Left ventricle myocardium inferior (tissue), 1 donor: Measurements from ENCODE around the gene LBX2. TPM values are rescaled to one million over a fixed set of nuclear protein-coding genes. Genes with fewer than 3 reads are reported as not detected.
A peak's percentile ranks its signal among the peaks of the same experiment; 100 is the strongest.

Experiments
- DNase-seq: peaks from one replicate; pipeline ENCODE4 v3.0.0-alpha.2; 2020
- H3K27ac ChIP-seq: fragments of 200-600 bp; replicated peaks from 2 replicates; pipeline ENCODE4 v1.8.0; 2021
- H3K27me3 ChIP-seq: fragments of 200-600 bp; 2 replicates; pipeline ENCODE4 v1.8.0; 2021; ENCODE audit warnings: low read depth
- H3K36me3 ChIP-seq: fragments of 200-600 bp; 2 replicates; pipeline ENCODE4 v1.8.0; 2021
- H3K4me1 ChIP-seq: fragments of 200-600 bp; 2 replicates; pipeline ENCODE4 v1.8.0; 2021
- H3K4me3 ChIP-seq: fragments of 200-600 bp; 2 replicates; pipeline ENCODE4 v1.8.0; 2021; ENCODE audit warnings: mild to moderate bottlenecking, moderate library complexity
- H3K9me3 ChIP-seq: fragments of 200-600 bp; replicated peaks from 2 replicates; pipeline ENCODE4 v1.8.0; 2021
- intact Hi-C: fragments of 100-400 bp; cut with micrococcal nuclease; formaldehyde crosslinking; loops from one replicate; pipeline ENCODE4 v1.11.0; 2022
- total RNA-seq: library from RNA; stranded (reverse); fragmentation: NEBNext Ultra II Directional; extraction: Animal tissue kit (Norgen Biotek cat#: 25700); gene quantifications from one replicate; pipeline ENCODE4 v1.2.1, GENCODE V29; 2021
- TF ChIP-seq, protein P1 (sequence below): fragments of 200-600 bp; IDR thresholded peaks from 2 replicates; pipeline ENCODE4 v1.8.0; 2021; ENCODE audit warnings: antibody characterized with exemption, mild to moderate bottlenecking, borderline replicate concordance
- donor health status: DM: no; HTN: yes; CAD: no; lungs with severe emphysema.

Gene LBX2
- total RNA-seq, 1 donor from 2014 or later, result 0.25 TPM

DNA sequence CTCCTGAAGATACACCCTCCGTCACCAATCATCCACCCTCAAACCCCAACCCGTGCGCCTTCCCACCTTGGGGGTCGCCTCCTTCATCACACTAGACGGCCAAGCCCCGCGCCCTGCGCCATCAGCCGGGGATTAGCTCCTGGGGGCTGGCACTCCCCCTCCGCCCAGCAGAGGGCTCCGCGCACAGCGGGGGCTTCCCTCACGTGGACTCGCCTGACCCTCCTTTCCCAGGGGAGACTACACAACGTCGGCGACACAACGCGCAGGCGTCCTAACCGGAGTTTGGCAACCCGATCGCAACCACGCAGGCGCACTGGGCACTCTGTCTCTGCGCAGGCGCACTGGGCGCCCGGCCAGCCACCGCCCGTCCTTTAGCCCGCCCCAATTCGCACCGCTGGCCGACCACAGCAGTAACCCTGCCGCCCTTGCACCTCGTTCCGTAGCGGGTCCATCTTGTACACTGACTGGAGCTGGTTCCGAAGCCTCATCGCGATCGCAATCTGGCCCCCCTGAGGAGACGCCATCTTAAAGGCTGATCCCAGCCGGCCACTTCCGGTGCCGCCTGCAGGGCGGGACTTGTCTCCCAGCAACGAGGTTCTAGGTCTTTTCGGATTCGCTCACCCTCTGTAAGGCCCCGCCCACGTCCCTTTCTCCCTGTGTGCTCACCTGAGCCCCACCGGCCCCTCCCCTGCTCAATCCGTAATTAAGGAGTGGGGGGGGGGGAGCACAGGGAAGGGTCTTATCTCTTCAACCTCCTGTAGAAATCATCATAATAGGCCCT, 7.9 kb upstream of the LBX2 start, which contains the start of gene PCGF1:
PCGF1 (minus strand) TSS at position 551 of the 781 bp plus-strand sequence; CDS start at position 524, 27 bp downstream.
- H3K4me1 ChIP-seq, result peaks cover 60% of the 10 kb centered on the region
- peaks cover 21% of the 10 kb centered on the region for H3K36me3 ChIP-seq
- DNase-seq, result peak; percentile 100
- peak within 1 kb of the TSS; percentile 99 for H3K27ac ChIP-seq
- TF ChIP-seq, protein P1, sequence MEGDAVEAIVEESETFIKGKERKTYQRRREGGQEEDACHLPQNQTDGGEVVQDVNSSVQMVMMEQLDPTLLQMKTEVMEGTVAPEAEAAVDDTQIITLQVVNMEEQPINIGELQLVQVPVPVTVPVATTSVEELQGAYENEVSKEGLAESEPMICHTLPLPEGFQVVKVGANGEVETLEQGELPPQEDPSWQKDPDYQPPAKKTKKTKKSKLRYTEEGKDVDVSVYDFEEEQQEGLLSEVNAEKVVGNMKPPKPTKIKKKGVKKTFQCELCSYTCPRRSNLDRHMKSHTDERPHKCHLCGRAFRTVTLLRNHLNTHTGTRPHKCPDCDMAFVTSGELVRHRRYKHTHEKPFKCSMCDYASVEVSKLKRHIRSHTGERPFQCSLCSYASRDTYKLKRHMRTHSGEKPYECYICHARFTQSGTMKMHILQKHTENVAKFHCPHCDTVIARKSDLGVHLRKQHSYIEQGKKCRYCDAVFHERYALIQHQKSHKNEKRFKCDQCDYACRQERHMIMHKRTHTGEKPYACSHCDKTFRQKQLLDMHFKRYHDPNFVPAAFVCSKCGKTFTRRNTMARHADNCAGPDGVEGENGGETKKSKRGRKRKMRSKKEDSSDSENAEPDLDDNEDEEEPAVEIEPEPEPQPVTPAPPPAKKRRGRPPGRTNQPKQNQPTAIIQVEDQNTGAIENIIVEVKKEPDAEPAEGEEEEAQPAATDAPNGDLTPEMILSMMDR, result peak; percentile 56
- peaks cover 83% of the 10 kb centered on the region for H3K27me3 ChIP-seq
- H3K4me3 ChIP-seq, result peak within 1 kb of the TSS; percentile 80
- no peaks in the 10 kb centered on the region for H3K9me3 ChIP-seq
- intact Hi-C loops, result no loop called here

DNA sequence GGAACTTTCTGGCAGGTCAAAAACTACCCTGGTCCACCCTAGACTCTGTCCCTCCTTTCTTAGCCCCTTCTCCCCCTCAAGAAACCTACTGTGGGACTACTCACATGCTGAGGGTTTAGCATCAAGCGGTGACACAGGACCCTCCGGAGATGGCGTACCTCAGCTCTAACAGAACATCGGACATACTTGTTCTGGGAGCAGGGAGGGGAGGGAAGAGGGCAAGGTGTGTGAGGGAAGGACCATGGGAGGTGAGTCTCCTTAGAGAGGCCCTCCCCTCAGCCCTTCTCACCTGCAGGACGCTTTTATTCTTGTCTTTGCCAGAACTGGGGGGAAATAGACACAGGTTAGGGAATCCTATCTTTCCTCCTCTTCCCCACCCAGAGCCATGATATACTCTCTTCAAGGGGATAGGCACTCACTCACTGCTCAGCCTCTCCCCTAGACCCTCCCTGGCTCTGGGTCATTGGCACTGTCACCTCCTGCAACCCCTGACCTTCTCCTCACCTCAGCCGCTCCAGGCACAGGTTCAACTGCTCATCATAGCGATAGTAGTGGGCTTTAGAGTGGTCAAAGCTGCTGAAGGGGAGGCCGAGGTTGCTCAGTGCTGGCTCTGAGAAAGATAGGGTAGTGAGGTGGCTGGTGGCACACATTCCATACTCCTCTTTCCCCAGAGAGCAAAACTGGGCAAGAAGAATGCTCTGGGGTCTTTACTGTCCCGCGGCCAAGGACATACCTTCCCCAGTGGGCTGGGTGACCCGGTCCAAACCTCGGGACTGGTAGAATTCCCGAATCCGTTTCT, 6.2 kb upstream of the LBX2 start:
- peaks cover 64% of the 10 kb centered on the region for H3K4me1 ChIP-seq
- H3K27ac ChIP-seq, result no peak overlapping the region
- peaks cover 21% of the 10 kb centered on the region for H3K36me3 ChIP-seq
- peaks cover 83% of the 10 kb centered on the region for H3K27me3 ChIP-seq
- H3K4me3 ChIP-seq, result peak overlapping the region; percentile 80
- H3K9me3 ChIP-seq, result no peaks in the 10 kb centered on the region
- intact Hi-C loops, result no loop called here
- no peak for DNase-seq
- TF ChIP-seq, protein P1, result no peak

GRCh38 chr2:74504591-74504990, 5.2 kb upstream of the LBX2 start:
- intact Hi-C loops, result no loop called here
- H3K4me1 ChIP-seq, result peaks cover 70% of the 10 kb centered on the region
- H3K9me3 ChIP-seq, result no peaks in the 10 kb centered on the region
- H3K36me3 ChIP-seq, result peaks cover 21% of the 10 kb centered on the region
- DNase-seq, result no peak
- TF ChIP-seq, protein P1, result no peak
- H3K27me3 ChIP-seq, result peaks cover 83% of the 10 kb centered on the region
- peak overlapping the region; percentile 80 for H3K4me3 ChIP-seq
- peak overlapping the region; percentile 93 for H3K27ac ChIP-seq

- TF ChIP-seq, protein P1, result no peak
- peak overlapping the region; percentile 93 for H3K27ac ChIP-seq
- H3K4me3 ChIP-seq, result peak overlapping the region; percentile 80
- intact Hi-C loops, result no loop called here
- no peak for DNase-seq
- peaks cover 21% of the 10 kb centered on the region for H3K36me3 ChIP-seq
- H3K27me3 ChIP-seq, result peaks cover 83% of the 10 kb centered on the region
- H3K4me1 ChIP-seq, result peaks cover 78% of the 10 kb centered on the region
- H3K9me3 ChIP-seq, result no peaks in the 10 kb centered on the region
These were observed 4.4 kb upstream of the LBX2 start for GRCh38 chr2:74503506-74504475.
